ENCODE measurements around the gene MLXIP.

MLXIP gene

GRCh38 chr12:122080149-122081082, 1.9 kb downstream of the MLXIP start:
- DNase-seq, result peak; percentile 72

- DNase-seq, result peak; percentile 28
These were observed 2.6 kb downstream of the MLXIP start for GRCh38 chr12:122081083-122081696.

DNA sequence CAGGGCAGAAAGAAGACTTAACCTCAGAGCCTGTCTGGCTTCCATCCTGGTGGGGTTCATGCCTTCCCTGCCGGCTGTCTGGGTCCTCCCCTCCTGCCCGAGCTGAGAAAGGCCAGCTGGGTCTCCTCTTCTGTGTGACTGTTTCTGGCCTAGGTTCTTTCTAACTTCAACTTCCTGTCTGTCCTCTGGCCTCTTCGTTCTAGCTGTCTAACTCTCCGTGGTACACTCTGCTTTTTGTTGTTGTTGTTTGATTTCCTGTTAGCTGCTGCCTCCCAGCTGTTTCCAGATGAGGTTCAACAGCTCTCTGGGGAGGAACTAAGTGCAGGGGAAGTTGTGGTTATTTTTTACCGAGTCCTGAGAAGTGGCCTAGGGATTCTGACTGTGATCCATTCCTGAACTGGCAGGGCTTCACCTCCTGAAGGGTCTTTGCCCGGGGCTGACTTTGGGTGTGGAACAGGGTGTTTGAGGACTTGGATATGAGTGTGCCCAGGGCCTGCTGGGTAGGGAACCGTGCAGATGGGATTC, 3.2 kb downstream of the MLXIP start:
- DNase-seq, result peak; percentile 51

GRCh38 chr12:122082621-122083356, 4.2 kb downstream of the MLXIP start:
- DNase-seq, result no peak

GRCh38 chr12:122084857-122085405, 6.4 kb downstream of the MLXIP start:
- DNase-seq, result no peak

DNA sequence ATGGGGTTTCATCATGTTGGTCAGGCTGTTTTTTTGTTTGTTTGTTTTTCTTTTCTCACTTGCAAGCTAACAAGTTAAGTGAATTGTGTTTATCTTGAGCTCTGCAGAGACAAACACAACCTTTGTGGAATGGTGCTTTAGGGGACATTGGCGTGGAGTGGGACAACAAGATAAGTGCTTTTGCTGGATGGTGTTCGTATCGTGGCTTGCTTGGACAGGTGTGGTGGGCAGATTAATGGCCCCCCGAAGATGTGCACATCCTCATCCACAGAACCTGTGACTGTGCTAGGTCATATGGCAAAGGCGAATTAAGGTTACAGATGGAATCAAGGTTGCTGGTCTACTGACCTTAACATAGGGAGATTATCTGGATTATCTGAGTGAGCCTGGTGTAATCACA, 7.0 kb downstream of the MLXIP start:
- DNase-seq, result no peak

DNA sequence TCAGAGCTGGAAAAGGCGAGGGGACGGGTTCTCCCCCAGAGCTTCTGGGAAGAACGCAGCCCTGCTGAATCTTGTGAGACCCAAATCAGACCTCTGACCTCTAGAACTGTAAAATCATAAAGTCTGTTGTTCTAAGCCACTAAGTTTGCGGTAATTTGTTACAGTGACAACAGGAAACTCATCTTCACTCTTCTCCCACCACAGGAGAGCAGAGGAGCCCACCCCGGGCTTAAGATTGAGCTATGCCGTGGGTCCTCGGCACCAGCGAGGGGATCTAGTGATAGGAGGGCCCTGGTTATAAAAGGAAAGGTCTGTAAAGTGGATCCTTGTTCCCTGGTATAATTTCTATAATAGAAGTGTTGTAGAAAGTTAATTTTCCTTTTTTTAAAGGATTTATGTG, 7.6 kb downstream of the MLXIP start:
- DNase-seq, result no peak

DNA sequence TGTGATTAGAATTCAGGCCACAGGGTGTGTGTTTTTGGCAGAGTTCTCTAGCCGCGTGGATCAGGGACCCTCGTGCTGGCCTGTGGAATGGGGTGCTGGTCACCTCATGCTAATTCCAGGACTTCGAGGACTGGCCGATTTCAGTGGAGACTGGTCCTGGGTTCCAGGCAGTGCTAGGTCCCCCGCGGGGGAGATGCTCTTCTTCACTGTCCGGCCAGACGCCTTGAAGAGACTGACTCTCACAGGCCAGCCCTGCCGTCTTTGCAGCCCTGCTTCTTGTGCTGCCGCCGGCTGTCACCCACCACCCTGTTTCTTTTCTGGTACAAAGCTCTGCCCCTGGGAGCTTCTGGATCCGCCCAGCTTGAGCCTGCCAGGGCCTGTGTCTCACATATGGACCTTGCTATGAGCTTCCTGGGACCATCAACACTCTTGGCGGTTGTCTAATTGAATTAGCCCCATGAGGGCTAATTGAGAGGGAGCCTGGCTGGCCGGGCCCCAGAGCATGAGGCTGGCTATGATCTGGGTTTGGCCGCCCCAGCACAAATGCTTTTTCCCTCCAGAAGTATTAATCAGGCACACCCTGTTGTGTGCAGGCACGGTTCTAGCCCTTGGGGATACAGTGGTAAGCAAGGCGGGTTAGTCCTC, 8.2 kb downstream of the MLXIP start:
- DNase-seq, result no peak

DNA sequence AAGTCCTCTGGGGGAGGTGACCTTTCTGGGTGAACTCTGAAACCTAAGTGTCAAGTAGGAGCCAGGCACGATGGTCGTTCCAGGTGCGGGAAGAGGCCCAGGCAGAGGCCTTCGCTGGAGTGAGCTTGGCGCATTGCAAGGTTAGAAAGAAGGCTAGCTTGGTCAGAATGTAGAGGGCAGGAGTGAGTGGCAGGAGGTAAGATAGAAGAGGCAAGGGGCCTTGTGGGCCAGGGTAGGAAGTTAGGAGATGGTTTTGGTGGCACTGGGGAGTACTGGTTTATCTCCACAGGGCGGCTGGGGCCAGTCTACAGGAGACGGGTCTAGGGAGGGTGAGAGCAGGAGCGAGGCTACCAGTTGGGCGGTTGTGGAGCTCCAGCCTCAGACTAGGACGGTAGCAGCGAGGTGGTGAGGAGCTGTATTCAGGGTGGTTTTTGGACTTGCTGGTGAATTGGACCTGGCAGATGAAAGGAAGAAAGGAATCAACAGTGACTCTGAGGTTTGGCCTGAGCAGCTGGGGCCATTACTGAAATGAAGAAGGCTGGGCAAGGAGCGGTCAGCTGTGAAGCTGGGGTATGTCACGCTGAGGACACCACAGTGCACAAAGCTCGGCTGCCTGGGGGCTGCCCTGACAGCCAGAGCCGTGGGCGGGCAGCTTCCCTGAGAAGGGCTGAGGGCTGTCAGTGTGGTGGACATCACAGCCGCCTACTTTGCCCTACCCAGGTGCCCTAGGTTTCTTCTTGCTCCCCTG, 9.0 kb downstream of the MLXIP start:
- no peak for DNase-seq

DNA sequence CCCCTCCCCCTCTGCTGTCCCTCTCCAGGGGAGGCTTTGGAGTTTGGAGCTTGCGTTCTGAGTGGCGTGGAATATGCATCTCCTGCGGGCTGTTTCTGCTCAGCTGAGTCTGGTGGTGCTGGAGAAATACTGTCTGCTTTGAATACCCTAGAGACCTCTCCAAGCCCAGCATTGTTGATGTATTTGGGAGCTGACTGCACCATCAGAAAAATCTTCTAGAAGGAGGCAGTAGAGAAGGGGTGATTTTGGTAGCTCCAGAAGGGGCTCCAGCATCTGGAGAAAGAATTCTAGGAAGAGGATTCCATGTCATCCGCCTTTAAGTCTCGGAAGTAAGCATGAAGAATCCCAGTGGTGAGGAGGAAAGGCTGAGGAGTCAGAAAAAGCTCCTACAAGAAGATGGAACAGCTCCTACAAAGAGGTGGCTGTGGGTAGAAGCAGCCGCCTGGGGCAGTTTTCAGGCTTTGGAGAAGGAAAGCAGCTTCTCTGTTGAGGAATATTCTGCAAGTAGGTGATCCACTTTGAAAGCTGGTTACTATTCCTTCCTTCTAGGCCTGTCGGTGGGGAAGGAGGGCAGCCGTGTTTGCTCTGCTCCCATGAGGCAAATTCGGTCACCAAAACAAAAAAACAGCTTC, 9.7 kb downstream of the MLXIP start:
- DNase-seq, result no peak

GRCh38 chr12:122089077-122089476, 10.5 kb downstream of the MLXIP start:
- DNase-seq, result no peak

- peak; percentile 88 for DNase-seq
These were observed 12.4 kb downstream of the MLXIP start for GRCh38 chr12:122090759-122091515.

DNA sequence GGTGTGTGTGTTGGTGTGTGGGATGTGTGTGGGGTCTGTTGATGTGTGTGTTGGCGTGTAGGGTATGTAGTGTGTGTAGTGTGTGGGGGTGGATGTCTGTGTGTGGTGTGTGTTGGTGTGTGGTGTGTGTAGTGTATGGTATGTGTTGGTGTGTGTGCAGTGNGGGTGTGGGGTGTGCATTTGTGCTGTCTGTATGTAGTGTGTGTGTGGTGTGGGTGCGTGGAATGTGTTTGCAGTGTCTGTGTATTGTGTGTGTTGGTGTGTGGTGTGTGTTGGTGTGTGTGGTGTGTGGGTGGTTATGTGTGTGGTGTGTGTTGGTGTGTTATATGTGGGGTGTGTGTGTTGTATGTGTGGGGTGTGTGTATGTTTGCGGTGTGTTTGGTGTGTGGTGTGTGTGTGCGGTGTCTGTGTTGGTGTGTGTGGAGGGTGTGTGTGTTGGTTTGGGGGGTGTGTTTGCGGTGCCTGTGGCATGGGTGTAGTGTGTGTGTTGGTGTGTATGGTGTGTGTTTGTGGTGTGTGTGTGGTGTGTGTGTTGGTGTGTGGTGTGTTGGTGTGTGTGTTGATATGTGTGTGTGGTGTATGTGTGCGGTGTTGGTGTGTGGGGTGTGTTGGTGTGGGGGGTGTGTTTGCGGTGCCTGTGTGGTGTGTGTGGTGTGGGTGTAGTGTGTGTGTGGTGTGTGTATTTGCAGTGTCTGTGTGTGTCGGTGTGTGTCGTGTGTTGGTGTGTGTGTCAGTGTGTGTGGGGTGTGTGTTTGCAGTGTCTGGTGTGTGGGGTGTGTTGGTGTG, 14.7 kb downstream of the MLXIP start:
- DNase-seq, result no peak

DNA sequence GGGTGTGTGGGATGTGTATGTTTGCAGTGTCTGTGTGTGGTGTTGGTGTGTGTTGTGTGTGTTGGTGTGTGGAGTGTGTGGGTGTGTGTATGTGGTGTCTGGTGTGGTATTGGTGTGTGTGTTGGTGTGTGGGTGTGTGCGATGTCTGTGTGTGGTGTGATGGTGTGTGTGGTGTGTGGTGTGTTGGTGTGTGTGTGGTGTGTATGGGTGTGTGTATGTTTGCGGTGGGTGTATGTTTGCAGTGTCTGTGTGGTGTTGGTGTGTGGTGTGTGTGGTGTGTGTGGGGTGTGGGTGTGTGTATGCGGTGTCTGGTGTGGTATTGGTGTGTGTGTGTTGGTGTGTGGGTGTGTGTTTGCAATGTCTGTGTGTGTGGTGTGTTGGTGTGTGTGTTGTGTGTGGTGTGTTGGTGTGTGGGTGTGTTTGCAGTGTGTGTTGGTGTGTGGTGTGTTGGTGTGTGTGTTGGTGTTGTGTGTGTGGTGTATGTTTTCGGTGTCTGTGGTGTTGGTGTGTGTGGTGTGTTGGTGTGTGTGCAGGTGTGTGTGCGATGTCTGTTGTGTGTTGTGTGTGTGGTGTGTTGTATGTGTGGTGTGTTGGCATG, 15.7 kb downstream of the MLXIP start:
- DNase-seq, result no peak

- peak; percentile 47 for DNase-seq
These were observed 16.4 kb downstream of the MLXIP start for GRCh38 chr12:122094735-122095631.

GRCh38 chr12:122096014-122096413, 17.5 kb downstream of the MLXIP start:
- DNase-seq, result no peak

- DNase-seq, result peak; percentile 45
These were observed 18.1 kb downstream of the MLXIP start for GRCh38 chr12:122096591-122097149.

DNA sequence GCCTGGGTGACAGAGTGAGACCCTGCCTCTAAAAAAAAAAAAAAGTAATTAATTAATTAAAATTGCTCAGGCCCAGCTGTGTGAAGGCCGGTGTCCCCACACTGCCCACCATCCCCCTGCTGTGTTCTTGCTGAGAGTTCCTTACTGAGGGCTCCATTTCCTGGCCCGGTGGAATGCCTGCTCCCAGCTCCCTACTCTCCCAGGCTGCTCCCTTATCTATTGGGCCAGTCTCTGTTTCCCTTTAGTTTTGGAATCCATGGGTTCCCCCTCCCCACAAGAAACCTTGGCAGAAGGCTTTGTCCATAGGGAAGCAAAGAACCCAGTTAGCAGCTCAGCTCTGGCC, 19.0 kb downstream of the MLXIP start:
- DNase-seq, result no peak

Measured in fibroblast of upper back skin (primary cell).